Neural cell (in vitro differentiated cells): ENCODE results near the gene KCNQ5. TPM values are rescaled to one million over a fixed set of nuclear protein-coding genes. Genes with fewer than 3 reads are reported as not detected.

ENCODE experiments used
- H2AFZ ChIP-seq: fragments of 200-600, 300-800 bp; sonication (generic), shearing (Covaris generic); 2 replicates; pipeline ENCODE4 v1.6.0; 2014; ENCODE audit warnings: low read depth, mild to moderate bottlenecking, antibody characterized with exemption, low read length, moderate library complexity
- H3F3A ChIP-seq: fragments of 200-600 bp; shearing (Covaris generic); 2 replicates; pipeline ENCODE4 v1.6.1; 2016; ENCODE audit warnings: mild to moderate bottlenecking, moderate library complexity, mixed read lengths, antibody characterized with exemption, low read length; ENCODE audit not compliant: insufficient read depth, poor library complexity, severe bottlenecking
- H3K27ac ChIP-seq: fragments of 200-600, 300-800 bp; sonication (generic), shearing (Covaris generic); 2 replicates; pipeline ENCODE4 v1.5.1; 2014; ENCODE audit warnings: mild to moderate bottlenecking, low read length, moderate library complexity
- H3K27me3 ChIP-seq: fragments of 300-800, 200-600 bp; sonication (generic), shearing (Covaris generic); 2 replicates; pipeline ENCODE4 v1.6.0; 2014; ENCODE audit warnings: mild to moderate bottlenecking, low read depth, low read length, moderate library complexity; ENCODE audit not compliant: insufficient read depth
- H3K36me3 ChIP-seq: fragments of 300-800, 200-600 bp; sonication (generic), shearing (Covaris generic); 2 replicates; pipeline ENCODE4 v1.5.1; 2014; ENCODE audit warnings: mild to moderate bottlenecking, antibody characterized with exemption, low read length, moderate library complexity; ENCODE audit not compliant: insufficient read depth
- H3K4me2 ChIP-seq: fragments of 300-800, 200-600 bp; sonication (generic), shearing (Covaris generic); 2 replicates; pipeline ENCODE4 v1.6.0; 2014; ENCODE audit warnings: mild to moderate bottlenecking, low read length
- H3K4me3 ChIP-seq: fragments of 300-800, 200-600 bp; sonication (generic), shearing (Covaris generic); 2 replicates; pipeline ENCODE4 v1.5.1; 2014; ENCODE audit warnings: mild to moderate bottlenecking, low read length, moderate library complexity
- H3K79me2 ChIP-seq: fragments of 200-600 bp; shearing (Covaris generic); replicated peaks from 2 replicates; pipeline ENCODE4 v1.6.0; 2014; ENCODE audit warnings: mild to moderate bottlenecking, low read length, moderate library complexity; ENCODE audit not compliant: insufficient read depth
- H3K9ac ChIP-seq: fragments of 300-800, 200-600 bp; sonication (generic), shearing (Covaris generic); 2 replicates; pipeline ENCODE4 v1.6.1; 2016; ENCODE audit warnings: mild to moderate bottlenecking, low read length, mixed read lengths
- H3K9me2 ChIP-seq: fragments of 200-600 bp; shearing (Covaris generic); 2 replicates; pipeline ENCODE4 v1.6.1; 2016; ENCODE audit warnings: mild to moderate bottlenecking, low read length, mixed read lengths; ENCODE audit not compliant: insufficient read depth
- H3K9me3 ChIP-seq: fragments of 200-600, 300-800 bp; sonication (generic), shearing (Covaris generic); 2 replicates; pipeline ENCODE4 v1.6.1; 2016; ENCODE audit warnings: mild to moderate bottlenecking, mixed run types, low read length, moderate library complexity, mixed read lengths
- H4K20me1 ChIP-seq: fragments of 200-600 bp; shearing (Covaris generic); 2 replicates; pipeline ENCODE4 v1.6.1; 2016; ENCODE audit warnings: mild to moderate bottlenecking, mixed run types; ENCODE audit not compliant: insufficient read depth
- EP300 ChIP-seq: fragments of 450-650 bp; conservative IDR thresholded peaks from 2 replicates; pipeline ENCODE4 v1.6.1; 2014; ENCODE audit warnings: antibody characterized with exemption, mild to moderate bottlenecking, moderate library complexity; ENCODE audit not compliant: poor library complexity, severe bottlenecking
- EZH2 ChIP-seq: fragments of 200-600, 300-800 bp; shearing (Covaris generic), sonication (generic); IDR thresholded peaks from 2 replicates; pipeline ENCODE4 v1.6.1; 2014; ENCODE audit warnings: antibody characterized with exemption, low read length, borderline replicate concordance, mild to moderate bottlenecking; ENCODE audit not compliant: insufficient read depth, poor library complexity, severe bottlenecking
- MXI1 ChIP-seq: fragments of 450-650 bp; conservative IDR thresholded peaks from 2 replicates; pipeline ENCODE4 v1.6.1; 2014; ENCODE audit warnings: antibody characterized with exemption, mild to moderate bottlenecking; ENCODE audit not compliant: poor library complexity, severe bottlenecking
- POLR2AphosphoS5 ChIP-seq: IDR thresholded peaks from 2 replicates; pipeline ENCODE4 v1.6.1; 2012
- RAD21 ChIP-seq: fragments of 450-650 bp; conservative IDR thresholded peaks from 2 replicates; pipeline ENCODE4 v1.6.1; 2014; ENCODE audit warnings: antibody characterized with exemption, mild to moderate bottlenecking, moderate library complexity
- REST ChIP-seq: IDR thresholded peaks from 2 replicates; pipeline ENCODE4 v1.6.1; 2012; ENCODE audit warnings: borderline replicate concordance
- SMC3 ChIP-seq: fragments of 450-650 bp; conservative IDR thresholded peaks from 2 replicates; pipeline ENCODE4 v1.6.1; 2014; ENCODE audit warnings: antibody characterized with exemption, mild to moderate bottlenecking, moderate library complexity; ENCODE audit not compliant: poor library complexity
- TAF1 ChIP-seq: IDR thresholded peaks from 2 replicates; pipeline ENCODE4 v1.6.1; 2012; ENCODE audit warnings: low read depth
- polyA plus RNA-seq: library from polyadenylated mRNA; depleted of rRNA; stranded (reverse); fragments of >200 nt; gene quantifications from 2 replicates; pipeline ENCODE4 v1.2.3, GENCODE V29; 2014
- TF ChIP-seq, protein P1 (sequence below): fragments of 450-650 bp; IDR thresholded peaks from 2 replicates; pipeline ENCODE4 v1.5.1; 2014; ENCODE audit warnings: antibody characterized with exemption, mild to moderate bottlenecking, moderate library complexity; ENCODE audit not compliant: poor library complexity, severe bottlenecking

The KCNQ5 gene
- polyA plus RNA-seq, 1 donor from 2014 or later = 0.30 TPM

GRCh38 chr6:73227606-73228255 is 605.9 kb downstream of the KCNQ5 start:
- no peaks in the 10 kb centered on the region for H3K9me3 ChIP-seq
- no peaks in the 10 kb centered on the region for H3K79me2 ChIP-seq
- TF ChIP-seq MXI1 (no peak), EP300 (no peak), POLR2AphosphoS5 (no peak), RAD21 (no peak), EZH2 (no peak), TAF1 (no peak)
- H3K27me3 ChIP-seq = no peaks in the 10 kb centered on the region
- no peak overlapping the region for H3K9ac ChIP-seq
- no peaks in the 10 kb centered on the region for H3K9me2 ChIP-seq
- no peak overlapping the region for H2AFZ ChIP-seq
- H3K36me3 ChIP-seq = no peaks in the 10 kb centered on the region
- no peak overlapping the region for H3K27ac ChIP-seq
- H4K20me1 ChIP-seq = no peaks in the 10 kb centered on the region
- H3K4me2 ChIP-seq = no peak overlapping the region
- no peaks in the 10 kb centered on the region for H3F3A ChIP-seq
- no peak overlapping the region for H3K4me3 ChIP-seq

DNA sequence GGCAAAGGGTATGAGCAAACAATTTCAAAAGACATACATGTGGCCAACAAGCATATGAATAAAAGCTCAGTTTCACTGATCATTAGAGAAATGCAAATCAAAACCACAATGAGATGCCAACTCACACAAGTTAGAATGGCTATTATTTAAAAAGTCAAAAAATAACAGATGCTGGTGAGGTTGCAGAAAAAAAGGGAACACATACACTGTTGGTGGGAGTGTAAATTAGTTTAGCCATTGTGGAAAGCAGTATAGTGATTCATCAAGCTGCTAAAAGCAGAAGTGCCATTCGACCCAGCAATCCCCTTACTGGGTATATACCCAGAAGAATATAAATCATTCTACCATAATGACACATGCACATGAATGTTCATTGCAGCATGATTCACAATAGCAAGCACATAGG is 610.1 kb downstream of the KCNQ5 start:
- Histone ChIP-seq H3K27me3 (no peaks in the 10 kb centered on the region), H3K9me2 (no peaks in the 10 kb centered on the region), H3K9me3 (no peaks in the 10 kb centered on the region), H3K9ac (no peak overlapping the region), H3K27ac (no peak overlapping the region), H3F3A (no peaks in the 10 kb centered on the region), H3K79me2 (no peaks in the 10 kb centered on the region), H4K20me1 (no peaks in the 10 kb centered on the region), H3K4me3 (no peak overlapping the region), H3K36me3 (no peaks in the 10 kb centered on the region), H3K4me2 (no peak overlapping the region), H2AFZ (no peak overlapping the region)
- TF ChIP-seq, protein P1, sequence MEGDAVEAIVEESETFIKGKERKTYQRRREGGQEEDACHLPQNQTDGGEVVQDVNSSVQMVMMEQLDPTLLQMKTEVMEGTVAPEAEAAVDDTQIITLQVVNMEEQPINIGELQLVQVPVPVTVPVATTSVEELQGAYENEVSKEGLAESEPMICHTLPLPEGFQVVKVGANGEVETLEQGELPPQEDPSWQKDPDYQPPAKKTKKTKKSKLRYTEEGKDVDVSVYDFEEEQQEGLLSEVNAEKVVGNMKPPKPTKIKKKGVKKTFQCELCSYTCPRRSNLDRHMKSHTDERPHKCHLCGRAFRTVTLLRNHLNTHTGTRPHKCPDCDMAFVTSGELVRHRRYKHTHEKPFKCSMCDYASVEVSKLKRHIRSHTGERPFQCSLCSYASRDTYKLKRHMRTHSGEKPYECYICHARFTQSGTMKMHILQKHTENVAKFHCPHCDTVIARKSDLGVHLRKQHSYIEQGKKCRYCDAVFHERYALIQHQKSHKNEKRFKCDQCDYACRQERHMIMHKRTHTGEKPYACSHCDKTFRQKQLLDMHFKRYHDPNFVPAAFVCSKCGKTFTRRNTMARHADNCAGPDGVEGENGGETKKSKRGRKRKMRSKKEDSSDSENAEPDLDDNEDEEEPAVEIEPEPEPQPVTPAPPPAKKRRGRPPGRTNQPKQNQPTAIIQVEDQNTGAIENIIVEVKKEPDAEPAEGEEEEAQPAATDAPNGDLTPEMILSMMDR = no peak
- TF ChIP-seq EP300 = no peak
- no peak for TF ChIP-seq RAD21
- TF ChIP-seq EZH2 = no peak
- no peak for TF ChIP-seq TAF1
- TF ChIP-seq REST = no peak
- TF ChIP-seq SMC3 = no peak
- TF ChIP-seq MXI1 = no peak
- no peak for TF ChIP-seq POLR2AphosphoS5
